ENCODE measurements around the gene ABCG5.

ABCG5 gene

DNA sequence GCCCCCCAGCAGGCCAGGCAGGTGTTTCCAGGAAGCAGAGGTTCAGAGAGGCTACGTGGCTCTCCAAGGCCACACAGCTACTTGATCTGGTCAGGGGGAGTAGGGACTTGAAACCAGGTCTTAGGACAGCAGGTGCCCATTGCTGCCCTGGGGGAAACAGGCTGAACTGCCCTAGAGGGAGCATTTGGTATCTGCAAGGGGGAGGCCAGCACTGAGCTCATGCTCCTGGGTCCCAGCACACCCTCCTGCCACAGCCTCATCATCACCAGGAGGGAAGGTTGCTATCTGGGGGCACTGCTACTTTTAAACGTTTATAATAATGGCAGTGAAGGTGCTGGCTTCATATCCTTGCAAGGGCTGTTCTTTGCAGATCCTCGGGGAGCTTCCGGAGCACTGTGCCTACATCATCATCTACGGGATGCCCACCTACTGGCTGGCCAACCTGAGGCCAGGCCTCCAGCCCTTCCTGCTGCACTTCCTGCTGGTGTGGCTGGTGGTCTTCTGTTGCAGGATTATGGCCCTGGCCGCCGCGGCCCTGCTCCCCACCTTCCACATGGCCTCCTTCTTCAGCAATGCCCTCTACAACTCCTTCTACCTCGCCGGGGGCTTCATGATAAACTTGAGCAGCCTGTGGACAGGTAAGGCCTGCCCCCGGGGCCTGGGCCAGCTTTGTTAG, 36.3 kb upstream of the ABCG5 start:
- H2AFZ ChIP-seq (ENCODE audit: low read length) = no peak overlapping the region
- no peaks in the 10 kb centered on the region for H4K20me1 ChIP-seq (ENCODE audit: insufficient read depth, low read length, poor library complexity, severe bottlenecking)
- H3K4me1 ChIP-seq (ENCODE audit: insufficient read depth, low read length, poor library complexity, severe bottlenecking) = peaks cover 4% of the 10 kb centered on the region
- H3K4me2 ChIP-seq (ENCODE audit: low read depth, low read length, poor library complexity, severe bottlenecking) = no peak overlapping the region
- no peaks in the 10 kb centered on the region for H3K79me2 ChIP-seq (ENCODE audit: insufficient read depth, low read length)
- H3K27me3 ChIP-seq (ENCODE audit: insufficient read depth, low read length, poor library complexity, severe bottlenecking) = no peaks in the 10 kb centered on the region
- H3F3A ChIP-seq (ENCODE audit: low read depth) = no peaks in the 10 kb centered on the region
- H3K9ac ChIP-seq (ENCODE audit: low read depth, low read length, poor library complexity, severe bottlenecking) = no peak overlapping the region
- H3K36me3 ChIP-seq (ENCODE audit: insufficient read depth, low read length) = no peaks in the 10 kb centered on the region
- H3K9me2 ChIP-seq (replicated peaks; ENCODE audit: low read depth, low read length) = no peaks in the 10 kb centered on the region
- TF ChIP-seq EZH2phosphoT487 (IDR thresholded peaks at IDR 0.05; ENCODE audit: borderline replicate concordance) = no peak
- TF ChIP-seq, protein P1, sequence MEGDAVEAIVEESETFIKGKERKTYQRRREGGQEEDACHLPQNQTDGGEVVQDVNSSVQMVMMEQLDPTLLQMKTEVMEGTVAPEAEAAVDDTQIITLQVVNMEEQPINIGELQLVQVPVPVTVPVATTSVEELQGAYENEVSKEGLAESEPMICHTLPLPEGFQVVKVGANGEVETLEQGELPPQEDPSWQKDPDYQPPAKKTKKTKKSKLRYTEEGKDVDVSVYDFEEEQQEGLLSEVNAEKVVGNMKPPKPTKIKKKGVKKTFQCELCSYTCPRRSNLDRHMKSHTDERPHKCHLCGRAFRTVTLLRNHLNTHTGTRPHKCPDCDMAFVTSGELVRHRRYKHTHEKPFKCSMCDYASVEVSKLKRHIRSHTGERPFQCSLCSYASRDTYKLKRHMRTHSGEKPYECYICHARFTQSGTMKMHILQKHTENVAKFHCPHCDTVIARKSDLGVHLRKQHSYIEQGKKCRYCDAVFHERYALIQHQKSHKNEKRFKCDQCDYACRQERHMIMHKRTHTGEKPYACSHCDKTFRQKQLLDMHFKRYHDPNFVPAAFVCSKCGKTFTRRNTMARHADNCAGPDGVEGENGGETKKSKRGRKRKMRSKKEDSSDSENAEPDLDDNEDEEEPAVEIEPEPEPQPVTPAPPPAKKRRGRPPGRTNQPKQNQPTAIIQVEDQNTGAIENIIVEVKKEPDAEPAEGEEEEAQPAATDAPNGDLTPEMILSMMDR (conservative IDR thresholded peaks at IDR 0.05; ENCODE audit: low read length) = no peak
- H3K9me3 ChIP-seq (ENCODE audit: insufficient read depth, low read depth, low read length) = no peaks in the 10 kb centered on the region
- no peak overlapping the region for H3K4me3 ChIP-seq (ENCODE audit: low read length, poor library complexity, severe bottlenecking)

DNA sequence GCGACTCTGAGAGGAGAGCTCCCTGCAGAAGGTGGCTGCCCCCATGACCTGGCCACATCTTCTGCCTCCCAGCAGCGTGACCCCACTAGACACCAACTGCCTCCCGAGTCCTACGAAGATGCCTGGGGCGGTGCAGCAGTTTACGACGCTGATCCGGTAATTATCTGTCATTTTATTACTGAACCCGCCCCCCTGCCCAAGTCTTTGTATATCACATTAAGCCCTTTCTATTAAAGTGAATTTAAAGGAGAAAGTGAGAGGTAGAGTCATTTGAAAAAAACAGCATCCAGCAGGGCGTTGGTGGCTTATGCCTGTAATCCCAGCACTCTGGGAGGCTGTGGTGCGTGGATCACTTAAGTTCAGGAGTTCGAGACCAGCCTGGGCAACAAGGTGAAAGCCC, 33.5 kb upstream of the ABCG5 start:
- H3K9me2 ChIP-seq (replicated peaks; ENCODE audit: low read depth, low read length) = no peaks in the 10 kb centered on the region
- TF ChIP-seq, protein P1 (conservative IDR thresholded peaks at IDR 0.05; ENCODE audit: low read length) = no peak
- TF ChIP-seq EZH2phosphoT487 (IDR thresholded peaks at IDR 0.05; ENCODE audit: borderline replicate concordance) = no peak
- H3K36me3 ChIP-seq (ENCODE audit: insufficient read depth, low read length) = no peaks in the 10 kb centered on the region
- H4K20me1 ChIP-seq (ENCODE audit: insufficient read depth, low read length, poor library complexity, severe bottlenecking) = no peaks in the 10 kb centered on the region
- H3K79me2 ChIP-seq (ENCODE audit: insufficient read depth, low read length) = no peaks in the 10 kb centered on the region
- H2AFZ ChIP-seq (ENCODE audit: low read length) = no peak overlapping the region
- no peaks in the 10 kb centered on the region for H3K27me3 ChIP-seq (ENCODE audit: insufficient read depth, low read length, poor library complexity, severe bottlenecking)
- H3K4me2 ChIP-seq (ENCODE audit: low read depth, low read length, poor library complexity, severe bottlenecking) = no peak overlapping the region
- no peak overlapping the region for H3K4me3 ChIP-seq (ENCODE audit: low read length, poor library complexity, severe bottlenecking)
- H3K9ac ChIP-seq (ENCODE audit: low read depth, low read length, poor library complexity, severe bottlenecking) = no peak overlapping the region
- H3K9me3 ChIP-seq (ENCODE audit: insufficient read depth, low read depth, low read length) = no peaks in the 10 kb centered on the region
- H3F3A ChIP-seq (ENCODE audit: low read depth) = no peaks in the 10 kb centered on the region
- no peaks in the 10 kb centered on the region for H3K4me1 ChIP-seq (ENCODE audit: insufficient read depth, low read length, poor library complexity, severe bottlenecking)

DNA sequence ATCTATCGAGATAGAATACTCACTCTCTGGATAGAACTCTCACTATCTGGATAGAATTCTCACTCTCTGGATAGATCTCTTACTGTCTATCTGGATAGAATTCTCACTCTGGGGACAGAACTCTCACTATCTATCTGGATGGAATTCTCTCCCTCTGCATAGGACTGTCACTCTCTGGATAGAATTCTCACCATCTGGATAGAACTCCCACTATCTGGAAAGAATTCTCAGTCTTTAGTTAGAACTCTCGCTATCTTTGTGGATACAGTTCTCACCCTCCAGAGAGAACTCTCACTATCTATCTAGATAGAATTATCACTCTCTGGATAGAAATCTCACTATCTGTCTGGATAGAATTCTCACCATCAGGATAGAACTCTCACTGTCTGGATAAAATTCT, 16.7 kb upstream of the ABCG5 start:
- no peak overlapping the region for H3K4me2 ChIP-seq (ENCODE audit: low read depth, low read length, poor library complexity, severe bottlenecking)
- no peaks in the 10 kb centered on the region for H3K9me3 ChIP-seq (ENCODE audit: insufficient read depth, low read depth, low read length)
- H3K27me3 ChIP-seq (ENCODE audit: insufficient read depth, low read length, poor library complexity, severe bottlenecking) = no peaks in the 10 kb centered on the region
- H3K9ac ChIP-seq (ENCODE audit: low read depth, low read length, poor library complexity, severe bottlenecking) = no peak overlapping the region
- H2AFZ ChIP-seq (ENCODE audit: low read length) = no peak overlapping the region
- no peaks in the 10 kb centered on the region for H3K79me2 ChIP-seq (ENCODE audit: insufficient read depth, low read length)
- TF ChIP-seq EZH2phosphoT487 (IDR thresholded peaks at IDR 0.05; ENCODE audit: borderline replicate concordance) = no peak
- TF ChIP-seq, protein P1 (conservative IDR thresholded peaks at IDR 0.05; ENCODE audit: low read length) = no peak
- no peaks in the 10 kb centered on the region for H3K4me1 ChIP-seq (ENCODE audit: insufficient read depth, low read length, poor library complexity, severe bottlenecking)
- no peaks in the 10 kb centered on the region for H4K20me1 ChIP-seq (ENCODE audit: insufficient read depth, low read length, poor library complexity, severe bottlenecking)
- no peak overlapping the region for H3K4me3 ChIP-seq (ENCODE audit: low read length, poor library complexity, severe bottlenecking)
- no peaks in the 10 kb centered on the region for H3F3A ChIP-seq (ENCODE audit: low read depth)
- no peaks in the 10 kb centered on the region for H3K9me2 ChIP-seq (replicated peaks; ENCODE audit: low read depth, low read length)
- H3K36me3 ChIP-seq (ENCODE audit: insufficient read depth, low read length) = no peaks in the 10 kb centered on the region
